ENCODE measurements around the gene DLG1. TPM values are rescaled to one million over a fixed set of nuclear protein-coding genes. Genes with fewer than 3 reads are reported as not detected.
"Not testable (repeated sequence)": the region's sequence is repeated elsewhere in the genome, so short reads cannot be mapped to it uniquely, and the experiment has no call there.

The DLG1 gene
- polyA plus RNA-seq, 3 donors = 76.8 to 88.8 (median 86.3) TPM

GRCh38 chr3:197104738-197105137, 193.7 kb downstream of the DLG1 start:
- DNase-seq = no peak

- no peak for DNase-seq
These were observed 194.6 kb downstream of the DLG1 start for GRCh38 chr3:197103766-197104165.

GRCh38 chr3:197093871-197094270, 204.5 kb downstream of the DLG1 start:
- no peak for DNase-seq

GRCh38 chr3:197088370-197088769, 210.0 kb downstream of the DLG1 start:
- peak; percentile 56 for DNase-seq

- no peak for DNase-seq
These were observed 213.3 kb downstream of the DLG1 start for GRCh38 chr3:197085137-197085536.

GRCh38 chr3:197083486-197083885, 214.9 kb downstream of the DLG1 start:
- no peak for DNase-seq

- no peak for DNase-seq
These were observed 215.5 kb downstream of the DLG1 start for GRCh38 chr3:197082871-197083270.

GRCh38 chr3:197080344-197080743, 218.1 kb downstream of the DLG1 start:
- no peak for DNase-seq

GRCh38 chr3:197076415-197076814, 222.0 kb downstream of the DLG1 start:
- DNase-seq = no peak

GRCh38 chr3:197068077-197068476, 230.3 kb downstream of the DLG1 start:
- DNase-seq = no peak

- DNase-seq = no peak
These were observed 233.6 kb downstream of the DLG1 start for GRCh38 chr3:197064771-197065170.

GRCh38 chr3:197062446-197062845, 236.0 kb downstream of the DLG1 start:
- no peak for DNase-seq

- DNase-seq = not testable (repeated sequence)
These were observed 246.8 kb downstream of the DLG1 start for GRCh38 chr3:197051637-197052036.

GRCh38 chr3:197050511-197050910, 247.9 kb downstream of the DLG1 start:
- no peak for DNase-seq

GRCh38 chr3:197042539-197042938, 255.9 kb downstream of the DLG1 start:
- no peak for DNase-seq

GRCh38 chr3:197041875-197042488, 256.4 kb downstream of the DLG1 start:
- DNase-seq = no peak

GRCh38 chr3:197040658-197041057, 257.8 kb downstream of the DLG1 start:
- no peak for DNase-seq

GRCh38 chr3:197038679-197039462, 259.5 kb downstream of the DLG1 start:
- DNase-seq = no peak

- no peak for DNase-seq
These were observed 262.8 kb downstream of the DLG1 start for GRCh38 chr3:197035577-197035976.

GRCh38 chr3:197034778-197035177, 263.6 kb downstream of the DLG1 start:
- DNase-seq = not testable (repeated sequence)

GRCh38 chr3:197033764-197034163, 264.6 kb downstream of the DLG1 start:
- DNase-seq = not testable (repeated sequence)

- DNase-seq = no peak
These were observed 266.8 kb downstream of the DLG1 start for GRCh38 chr3:197031315-197032285.
